ENCODE measurements around the gene ANKRD24.

The ANKRD24 gene

DNA sequence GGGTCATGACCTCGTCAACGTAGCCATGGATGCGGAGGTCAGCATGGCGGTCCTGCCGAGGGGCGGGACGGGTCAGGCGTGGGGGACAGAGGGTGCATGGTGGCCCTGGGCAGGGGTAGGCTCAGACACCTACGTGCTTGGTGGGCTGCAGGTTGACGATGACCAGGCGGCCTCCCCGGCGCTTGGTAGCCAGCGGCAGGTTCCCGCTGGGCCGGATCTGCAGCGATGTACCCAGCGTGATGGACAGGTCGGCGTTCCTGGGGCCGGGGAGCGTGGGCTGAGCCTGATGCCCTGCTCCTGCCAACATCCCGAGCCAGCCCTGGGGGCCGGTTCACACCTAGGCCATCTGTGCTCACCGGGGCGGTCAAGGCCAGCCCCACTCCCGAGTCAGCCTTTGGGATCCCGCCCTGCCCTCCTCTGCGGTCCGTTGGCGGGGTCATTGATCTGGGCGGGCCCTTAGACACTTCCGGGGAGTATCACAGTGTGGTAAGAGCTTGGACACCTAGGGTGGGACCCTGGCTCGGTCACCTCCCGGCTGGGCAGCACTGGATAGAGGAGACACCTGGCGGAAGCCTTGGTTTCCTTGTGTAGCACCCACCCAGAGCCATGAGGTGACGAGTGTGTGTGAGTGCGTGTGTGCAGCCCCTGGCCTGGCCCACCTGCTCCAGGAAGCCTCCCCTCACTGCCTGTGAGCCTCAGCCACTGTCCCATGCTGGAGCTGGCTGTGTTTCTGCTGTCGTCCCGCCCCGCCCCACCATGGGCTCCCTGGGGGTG, 7.4 kb upstream of the ANKRD24 start:
- no peak overlapping the region for H3K27ac ChIP-seq
- TF ChIP-seq ZFX (IDR thresholded peaks at IDR 0.05; ENCODE audit: borderline replicate concordance): no peak
- no peak for TF ChIP-seq CTCF (IDR thresholded peaks at IDR 0.05)

GRCh38 chr19:4175669-4175931, 6.9 kb upstream of the ANKRD24 start:
- no peak for TF ChIP-seq ZFX (IDR thresholded peaks at IDR 0.05; ENCODE audit: borderline replicate concordance)
- TF ChIP-seq CTCF (IDR thresholded peaks at IDR 0.05): no peak
- no peak overlapping the region for H3K27ac ChIP-seq

- no peak overlapping the region for H3K27ac ChIP-seq
- TF ChIP-seq ZFX (IDR thresholded peaks at IDR 0.05; ENCODE audit: borderline replicate concordance) (no peak), CTCF (IDR thresholded peaks at IDR 0.05) (no peak)
Observed at GRCh38 chr19:4177146-4177545, 5.3 kb upstream of the ANKRD24 start.

DNA sequence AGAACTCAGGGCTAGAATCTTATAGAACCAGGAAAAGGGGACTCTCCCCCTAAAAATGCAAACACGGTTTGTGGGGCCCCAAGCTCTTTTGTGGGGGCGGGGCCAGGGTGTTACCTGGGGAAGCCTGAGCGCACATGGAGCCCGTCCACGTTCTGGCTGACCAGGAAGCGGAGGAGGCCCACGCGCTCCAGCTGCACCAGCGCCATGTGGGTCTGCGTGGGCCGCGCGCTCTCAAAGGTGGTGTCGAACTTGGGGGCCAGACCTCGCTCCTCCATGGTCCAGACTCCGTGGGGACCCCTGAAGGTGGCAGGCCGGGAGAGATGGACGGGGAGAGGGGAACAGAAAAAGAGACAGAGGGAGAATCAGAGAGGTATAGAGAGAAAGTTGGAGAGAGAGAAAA, 3.5 kb upstream of the ANKRD24 start:
- TF ChIP-seq ZFX (IDR thresholded peaks at IDR 0.05; ENCODE audit: borderline replicate concordance) (no peak), CTCF (IDR thresholded peaks at IDR 0.05) (no peak)
- no peak overlapping the region for H3K27ac ChIP-seq

DNA sequence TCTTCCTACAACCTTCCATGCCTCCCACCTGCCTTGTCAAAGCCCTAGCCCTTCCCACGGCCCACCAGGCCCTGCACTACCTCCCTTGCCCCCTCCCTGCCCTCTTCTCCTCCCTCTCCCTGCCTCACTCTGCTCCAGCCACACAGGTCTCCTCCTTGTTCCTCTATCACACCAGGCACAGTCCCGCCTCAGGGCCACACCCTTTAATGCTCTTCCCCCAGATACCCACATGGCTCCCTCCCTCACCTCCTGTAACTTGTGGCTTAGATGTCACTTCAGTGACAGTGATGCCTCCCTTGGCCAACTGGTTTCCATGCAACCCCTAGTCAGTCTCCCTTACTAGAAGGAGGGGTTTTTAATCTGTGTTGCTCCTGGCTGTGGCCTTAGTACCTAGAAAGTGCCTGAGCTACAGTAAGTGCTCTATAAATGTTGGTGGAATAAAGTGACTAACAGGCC, 1.4 kb upstream of the ANKRD24 start:
- peak overlapping the region; percentile 67 for H3K27ac ChIP-seq

GRCh38 chr19:4183967-4184717, 1.7 kb downstream of the ANKRD24 start:
- TF ChIP-seq CTCF (IDR thresholded peaks at IDR 0.05): no peak
- no peak for TF ChIP-seq ZFX (IDR thresholded peaks at IDR 0.05; ENCODE audit: borderline replicate concordance)
- peak overlapping the region; percentile 67 for H3K27ac ChIP-seq

More for the DNA sequence above, 1.4 kb upstream of the ANKRD24 start:
- TF ChIP-seq CTCF (IDR thresholded peaks at IDR 0.05) (no peak), ZFX (IDR thresholded peaks at IDR 0.05; ENCODE audit: borderline replicate concordance) (no peak)

Data from 22Rv1 (cell line).